Sigmoid colon (tissue), 7 donors: ENCODE results near the gene BCORL1. TPM values are rescaled to one million over a fixed set of nuclear protein-coding genes. Genes with fewer than 3 reads are reported as not detected.

Experiments used
- DNase-seq: peaks from one replicate; pipeline ENCODE4 v3.0.0-alpha.2; 2019
- H3K27ac ChIP-seq, 4 donors: fragments of 200-600 bp; sonication (generic); one replicate each; pipeline ENCODE4 v1.5.1; 2016 to 2019; ENCODE audit warnings: mild to moderate bottlenecking in 1 of 4
- H3K27me3 ChIP-seq, 3 donors: fragments of 200-600 bp; sonication (generic); one replicate each; pipeline ENCODE4 v1.5.1; 2019; ENCODE audit warnings: mild to moderate bottlenecking in 1 of 3
- H3K36me3 ChIP-seq, 4 donors: fragments of 200-600 bp; sonication (generic); one replicate each; pipeline ENCODE4 v1.5.1; 2016 to 2019
- H3K4me1 ChIP-seq, 4 donors: fragments of 200-600 bp; sonication (generic); one replicate each; pipeline ENCODE4 v1.5.1; 2017 to 2019
- H3K4me3 ChIP-seq, 4 donors: fragments of 200-600 bp; sonication (generic); one replicate each; pipeline ENCODE4 v1.5.1; 2017 to 2019; ENCODE audit warnings: mild to moderate bottlenecking in 2 of 4, moderate library complexity in 1 of 4
- H3K9me3 ChIP-seq, 4 donors: fragments of 200-600 bp in 3 of 4; sonication (generic) in 3 of 4; one replicate each; pipeline versions ENCODE4 v1.5.1 to v1.6.1; 2013 to 2019
- EP300 ChIP-seq, 4 donors: sonication (generic); formaldehyde crosslinking; IDR thresholded peaks; one replicate each; pipeline ENCODE4 v1.6.1; 2017; ENCODE audit warnings: antibody characterized with exemption in 4 of 4
- POLR2A ChIP-seq, 2 donors: fragments of 450-650 bp; IDR thresholded peaks; one replicate each; pipeline ENCODE4 v1.6.1; 2016; ENCODE audit warnings: antibody characterized with exemption in 2 of 2, mild to moderate bottlenecking in 2 of 2, moderate library complexity in 2 of 2
- POLR2AphosphoS5 ChIP-seq, 4 donors: sonication (generic); formaldehyde crosslinking; IDR thresholded peaks; one replicate each; pipeline ENCODE4 v1.6.1; 2017; ENCODE audit warnings: antibody characterized with exemption in 4 of 4
- WGBS, 2 donors: extraction: QIAGEN DNeasy Blood & Tissue Kit; methylation state at CpG; one replicate each; pipeline ENCODE4 v1.1.7; 2013; 5-methylcytosine and 5-hydroxymethylcytosine counted together
- intact Hi-C: fragments of 100-400 bp; cut with DNase I; formaldehyde crosslinking; loops from one replicate; pipeline ENCODE4 v1.15.1; 2023
- polyA plus RNA-seq, 3 donors: library from polyadenylated mRNA; stranded (reverse); fragments of 200-250 nt; gene quantifications; one replicate each; pipeline ENCODE4 v1.2.3, GENCODE V29; 2013
- total RNA-seq, 4 donors: library from RNA; depleted of rRNA; stranded (reverse); fragments of >200 nt; gene quantifications; one replicate each; pipeline ENCODE4 v1.1.0, GENCODE V29; 2016
- TF ChIP-seq, protein P1 (sequence below), 4 experiments: fragments of 450-650 bp in 3 of 4; fragments of 200-600 bp in 1 of 4; IDR thresholded peaks; one replicate each; pipeline ENCODE4 v1.5.1; 2016 to 2019; ENCODE audit warnings: antibody characterized with exemption in 4 of 4, mild to moderate bottlenecking in 3 of 4, moderate library complexity in 2 of 4
- donor health status: healthy with polysubstance abuse.
- donor health status: Bipolar disorder and iron deficiency.
- donor health status: healthy.

The BCORL1 gene
- total and polyA plus RNA-seq, 7 donors: 1.2 to 5.8 (median 3.2) TPM

DNA sequence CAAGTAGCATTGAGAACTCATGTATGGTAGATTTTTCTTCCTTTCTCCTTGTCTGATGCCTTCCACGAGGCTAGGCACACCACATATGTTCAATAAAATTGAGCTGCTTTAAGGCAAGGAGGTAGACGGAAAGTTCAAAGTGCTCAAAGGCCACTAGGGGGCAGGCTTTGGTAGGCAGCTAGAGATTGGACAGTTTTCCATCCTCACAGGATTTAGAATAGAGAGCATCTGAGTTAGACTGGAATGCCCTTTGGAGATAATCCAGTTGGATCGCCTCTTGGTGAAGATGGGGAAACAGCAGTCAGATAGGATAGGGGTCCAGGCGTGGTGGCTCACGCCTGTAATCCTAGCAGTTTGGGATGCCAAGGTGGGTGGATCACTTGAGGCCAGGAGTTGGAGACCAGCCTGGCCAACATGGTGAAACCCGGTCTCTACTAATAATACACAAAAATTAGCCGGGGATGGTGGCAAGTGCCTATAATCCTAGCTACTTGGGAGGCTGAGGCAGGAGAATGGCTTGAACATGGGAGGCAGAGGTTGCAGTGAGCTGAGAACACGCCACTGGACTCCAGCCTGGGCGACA lies 97.5 kb downstream of the BCORL1 start:
- peak; percentile 83 for DNase-seq
- no peaks in the 10 kb centered on the region for H3K27me3 ChIP-seq
- WGBS, 2 donors: 43 to 51% methylated on average over 9 of the region's 9 CpGs
- intact Hi-C loops: loop anchor here (1.0 to 5.0 kb wide), 3 partner anchors 41 to 112 kb away; partner anchors contain the start of gene RAB33A
- H3K36me3 ChIP-seq: no peaks in the 10 kb centered on the region
- no peak overlapping the region for H3K27ac ChIP-seq
- H3K4me3 ChIP-seq: no peak overlapping the region
- peaks cover 0 to 17% (median 8%) of the 10 kb centered on the region in 4 donors for H3K4me1 ChIP-seq
- TF ChIP-seq EP300 (IDR thresholded peaks at IDR 0.05) (no peak), POLR2A (IDR thresholded peaks at IDR 0.05) (no peak), POLR2AphosphoS5 (IDR thresholded peaks at IDR 0.05) (peak in 1 of 4 donors; percentile 18)
- TF ChIP-seq, protein P1, sequence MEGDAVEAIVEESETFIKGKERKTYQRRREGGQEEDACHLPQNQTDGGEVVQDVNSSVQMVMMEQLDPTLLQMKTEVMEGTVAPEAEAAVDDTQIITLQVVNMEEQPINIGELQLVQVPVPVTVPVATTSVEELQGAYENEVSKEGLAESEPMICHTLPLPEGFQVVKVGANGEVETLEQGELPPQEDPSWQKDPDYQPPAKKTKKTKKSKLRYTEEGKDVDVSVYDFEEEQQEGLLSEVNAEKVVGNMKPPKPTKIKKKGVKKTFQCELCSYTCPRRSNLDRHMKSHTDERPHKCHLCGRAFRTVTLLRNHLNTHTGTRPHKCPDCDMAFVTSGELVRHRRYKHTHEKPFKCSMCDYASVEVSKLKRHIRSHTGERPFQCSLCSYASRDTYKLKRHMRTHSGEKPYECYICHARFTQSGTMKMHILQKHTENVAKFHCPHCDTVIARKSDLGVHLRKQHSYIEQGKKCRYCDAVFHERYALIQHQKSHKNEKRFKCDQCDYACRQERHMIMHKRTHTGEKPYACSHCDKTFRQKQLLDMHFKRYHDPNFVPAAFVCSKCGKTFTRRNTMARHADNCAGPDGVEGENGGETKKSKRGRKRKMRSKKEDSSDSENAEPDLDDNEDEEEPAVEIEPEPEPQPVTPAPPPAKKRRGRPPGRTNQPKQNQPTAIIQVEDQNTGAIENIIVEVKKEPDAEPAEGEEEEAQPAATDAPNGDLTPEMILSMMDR (IDR thresholded peaks at IDR 0.05): peak; percentile 13 to 54 (median 52)
- no peaks in the 10 kb centered on the region for H3K9me3 ChIP-seq

DNA sequence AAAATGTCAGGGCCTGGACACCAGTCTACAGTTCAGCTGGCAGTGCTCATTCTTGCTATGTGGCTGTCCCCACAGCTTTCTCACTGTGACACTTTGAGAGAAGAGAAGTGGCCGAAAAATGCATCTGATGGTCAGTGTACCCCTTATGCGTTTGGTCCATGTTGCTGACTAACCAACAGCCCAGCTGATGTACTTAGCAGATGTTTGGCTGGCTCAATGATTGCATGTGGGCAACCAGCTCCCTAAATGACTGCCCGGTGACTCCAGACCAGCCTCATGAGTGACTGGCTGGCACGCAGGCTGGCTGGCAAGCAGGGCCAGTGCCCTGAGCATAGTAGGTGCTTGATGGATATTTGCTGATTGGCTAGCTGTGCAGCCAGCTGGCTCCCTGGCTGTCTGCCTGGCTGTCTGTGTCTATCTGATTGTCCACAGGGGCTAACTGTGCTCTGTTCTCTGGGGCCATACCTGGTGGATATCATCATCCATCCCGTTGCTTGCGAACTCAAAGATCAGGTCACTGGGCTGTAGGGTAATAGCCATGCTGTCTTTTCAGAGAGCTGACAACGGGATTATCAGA lies 98.4 kb downstream of the BCORL1 start:
- Histone ChIP-seq H3K27ac (peak overlapping the region in 2 of 4 donors; percentile 37 to 52), H3K4me3 (no peak overlapping the region), H3K36me3 (no peaks in the 10 kb centered on the region), H3K27me3 (no peaks in the 10 kb centered on the region), H3K4me1 (peaks cover 0 to 17% (median 8%) of the 10 kb centered on the region in 4 donors), H3K9me3 (no peaks in the 10 kb centered on the region)
- no peak for DNase-seq
- TF ChIP-seq, protein P1 (IDR thresholded peaks at IDR 0.05): no peak
- TF ChIP-seq POLR2AphosphoS5 (IDR thresholded peaks at IDR 0.05) (no peak), EP300 (IDR thresholded peaks at IDR 0.05) (no peak), POLR2A (IDR thresholded peaks at IDR 0.05) (no peak)
- 85 to 90% methylated on average over 7 of the region's 7 CpGs for WGBS, 2 donors
- intact Hi-C loops: loop anchor here (2.0 to 5.0 kb wide), 2 partner anchors 40 to 91 kb away; partner anchors contain the start of gene RAB33A

DNA sequence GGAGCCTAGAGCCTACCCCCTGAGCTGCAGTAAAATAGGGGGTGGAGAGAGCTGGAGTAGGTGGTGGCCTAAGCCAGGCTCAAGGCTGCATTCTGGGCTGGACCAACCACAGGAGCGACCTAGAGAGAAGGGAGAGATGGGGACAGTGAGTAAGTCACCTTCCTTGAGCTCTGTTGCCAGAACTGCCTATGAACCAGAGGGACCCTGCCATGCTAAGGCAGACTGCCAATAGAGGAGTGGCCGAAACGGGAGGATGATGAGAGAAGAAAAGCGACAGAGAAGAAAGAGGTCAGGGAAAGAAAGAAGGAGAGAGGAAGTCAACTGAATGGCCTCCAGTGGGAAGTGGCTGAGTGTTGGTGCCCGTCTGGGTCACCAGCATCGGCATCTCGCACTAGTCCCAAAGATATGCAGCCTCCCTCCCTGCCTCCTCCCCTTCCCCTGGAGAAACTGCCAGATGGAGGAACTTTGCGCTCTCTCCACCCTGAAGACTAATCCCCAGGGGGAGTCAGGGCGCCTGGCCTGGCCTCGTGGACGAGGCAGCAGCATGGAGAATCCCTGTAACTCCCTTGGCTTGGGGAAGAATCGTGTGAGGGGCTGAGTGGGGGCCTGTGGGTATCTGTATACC lies 99.1 kb downstream of the BCORL1 start:
- DNase-seq: no peak
- H3K27me3 ChIP-seq: no peaks in the 10 kb centered on the region
- intact Hi-C loops: loop anchor here (2.0 to 5.0 kb wide), 2 partner anchors 39 to 91 kb away; partner anchors contain the start of gene RAB33A
- 49 to 74% methylated on average over 12 of the region's 12 CpGs for WGBS, 2 donors
- no peaks in the 10 kb centered on the region for H3K9me3 ChIP-seq
- H3K4me1 ChIP-seq: peaks cover 0 to 17% (median 8%) of the 10 kb centered on the region in 4 donors
- TF ChIP-seq POLR2A (IDR thresholded peaks at IDR 0.05): no peak
- TF ChIP-seq POLR2AphosphoS5 (IDR thresholded peaks at IDR 0.05): no peak
- TF ChIP-seq, protein P1 (IDR thresholded peaks at IDR 0.05): no peak
- no peak for TF ChIP-seq EP300 (IDR thresholded peaks at IDR 0.05)
- H3K4me3 ChIP-seq: no peak overlapping the region
- peak overlapping the region; percentile 17 to 52 (median 34) for H3K27ac ChIP-seq
- no peaks in the 10 kb centered on the region for H3K36me3 ChIP-seq

DNA sequence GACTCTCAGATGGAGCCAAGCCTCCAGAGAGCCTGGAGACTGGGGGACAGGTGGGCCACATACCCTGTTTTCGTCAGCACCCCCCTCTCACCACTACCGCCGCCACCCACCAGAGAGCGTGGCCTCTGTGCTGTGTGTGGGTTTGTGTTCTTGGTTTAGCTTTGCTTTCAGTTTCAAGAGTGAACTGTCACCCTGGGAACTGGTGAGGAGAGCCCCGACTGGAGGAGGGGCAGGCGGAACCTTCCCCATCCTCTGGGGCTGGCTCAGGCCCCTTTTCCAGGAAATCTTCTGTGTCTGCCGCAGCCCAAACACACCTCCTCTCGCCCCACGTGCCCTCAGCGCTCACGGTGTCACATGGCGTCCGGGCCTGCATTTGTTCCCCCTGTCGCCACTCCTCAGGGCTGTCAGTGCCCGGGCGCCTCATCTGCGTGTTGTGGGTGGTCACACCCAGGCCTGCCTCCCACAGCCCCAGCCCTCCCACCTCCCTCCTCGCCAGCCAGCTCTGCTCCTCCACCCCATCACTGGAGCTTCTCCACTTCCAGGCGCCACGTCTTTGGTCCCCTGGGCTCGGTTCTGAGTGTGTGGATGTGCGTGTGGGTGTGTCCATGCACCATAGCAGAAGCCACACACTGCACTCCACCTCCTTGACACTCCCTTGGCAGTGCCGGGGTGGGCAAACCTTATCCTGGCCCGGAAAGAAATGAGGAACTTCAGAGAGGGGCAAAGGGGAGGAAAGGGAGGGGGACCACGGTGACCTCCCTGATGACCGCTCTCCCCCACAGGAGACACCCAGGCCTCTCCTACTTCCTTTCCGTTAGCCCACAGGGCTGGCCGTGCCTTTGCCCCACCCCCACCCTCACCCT lies 100.0 kb downstream of the BCORL1 start:
- Histone ChIP-seq H3K9me3 (no peaks in the 10 kb centered on the region), H3K27me3 (no peaks in the 10 kb centered on the region), H3K4me1 (peaks cover 0 to 17% (median 8%) of the 10 kb centered on the region in 4 donors), H3K36me3 (no peaks in the 10 kb centered on the region), H3K27ac (peak overlapping the region; percentile 17 to 52 (median 34)), H3K4me3 (no peak overlapping the region)
- DNase-seq: peak; percentile 72
- TF ChIP-seq EP300 (IDR thresholded peaks at IDR 0.05) (no peak), POLR2AphosphoS5 (IDR thresholded peaks at IDR 0.05) (no peak), POLR2A (IDR thresholded peaks at IDR 0.05) (no peak)
- TF ChIP-seq, protein P1 (IDR thresholded peaks at IDR 0.05): no peak
- intact Hi-C loops: loop anchor here (5.0 kb wide), 1 partner anchor 90 kb away; the partner anchor contains the start of gene RAB33A
- 10 to 68% methylated on average over 28 of the region's 28 CpGs for WGBS, 2 donors
